Measurements from ENCODE around the gene PLA2G12B. TPM values are rescaled to one million over a fixed set of nuclear protein-coding genes. Genes with fewer than 3 reads are reported as not detected.

The PLA2G12B gene
- not detected in 5 replicates for total RNA-seq (2022; extraction: Qiagen RNA extraction; ENCODE audit: low read depth)

DNA sequence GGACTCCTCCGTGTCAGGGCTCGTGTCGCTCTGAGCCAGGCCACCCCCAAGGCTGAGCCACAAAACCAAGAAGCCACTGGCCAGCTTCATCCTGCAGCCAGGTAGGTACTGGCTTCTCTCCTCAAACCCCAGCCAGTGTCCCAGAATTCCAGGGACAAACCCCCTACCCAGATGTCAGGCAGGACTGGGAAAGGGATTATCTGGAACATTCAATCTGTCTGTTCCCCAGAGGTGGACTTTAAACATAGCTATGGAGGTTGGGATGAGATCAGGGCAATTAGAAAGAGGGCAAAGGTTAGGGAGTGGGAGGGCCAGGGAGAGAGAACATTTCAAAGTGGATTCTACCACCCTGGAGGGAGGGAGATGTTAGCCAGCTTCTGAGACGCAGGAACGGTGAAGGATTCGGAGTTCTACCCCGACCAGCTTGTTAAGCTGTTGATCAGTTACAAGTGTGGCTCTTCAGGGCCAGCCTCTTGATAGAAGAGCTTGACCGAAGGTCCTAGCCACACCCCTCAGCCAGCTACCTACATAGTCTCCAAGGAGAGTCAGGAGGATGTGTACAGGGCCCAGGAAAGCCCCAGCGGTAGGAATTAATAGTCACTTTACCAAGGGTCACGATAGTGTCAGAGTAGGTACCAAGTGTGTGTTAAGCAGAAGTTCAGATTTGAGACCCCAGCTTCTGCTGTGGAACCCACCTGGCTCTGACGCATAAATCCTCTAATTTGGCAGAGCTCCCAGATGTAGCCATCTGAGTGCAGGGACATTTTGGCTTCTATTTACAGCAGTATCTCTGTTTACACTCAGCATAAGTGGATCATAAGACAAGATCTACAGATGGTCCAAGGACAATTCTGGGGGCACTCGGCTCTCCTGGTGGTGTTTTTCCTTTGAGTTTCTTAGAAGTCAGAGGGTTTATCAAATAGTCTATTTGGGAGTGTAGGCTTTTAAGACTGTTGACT is at the start of gene PLA2G12B:
Gene PLA2G12B, minus strand, starts transcription at position 211 of the 959 bp plus-strand sequence. Its CDS starts 121 bp downstream, at position 90.

GRCh38 chr10:72893136-72893798 is 61.3 kb downstream of the PLA2G12B start, which contains the start of gene OIT3:
Gene OIT3 (plus strand): TSS chr10:72893739. CDS start chr10:72893799, 60 bp downstream.

Other genes with a start within 250 kb of the PLA2G12B start
- gene OIT3, start 61.1 kb downstream of the PLA2G12B start, total RNA-seq (2022; extraction: Qiagen RNA extraction; ENCODE audit: low read depth), result 0.06 TPM in 2 of 5 replicates, not detected in the others
- 19.3 to 27.5 TPM (median 23.3 TPM) in 5 replicates for gene P4HA1, start 142.1 kb upstream of the PLA2G12B start, total RNA-seq (2022; extraction: Qiagen RNA extraction; ENCODE audit: low read depth)
- 2.0 to 3.3 TPM (median 3.0 TPM) in 5 replicates for gene NUDT13, start 155.6 kb upstream of the PLA2G12B start, total RNA-seq (2022; extraction: Qiagen RNA extraction; ENCODE audit: low read depth)
- gene ECD, start 213.2 kb upstream of the PLA2G12B start, total RNA-seq (2022; extraction: Qiagen RNA extraction; ENCODE audit: low read depth), result 24.5 to 30.7 TPM (median 28.1 TPM) in 5 replicates
- 6.6 to 9.4 TPM (median 7.3 TPM) in 5 replicates for gene FAM149B1, start 213.3 kb upstream of the PLA2G12B start, total RNA-seq (2022; extraction: Qiagen RNA extraction; ENCODE audit: low read depth)

All from A549 treated with DMSO at 1 μM for 4 hours (cell line).